ENCODE data around the gene PLSCR1. TPM values are rescaled to one million over a fixed set of nuclear protein-coding genes. Genes with fewer than 3 reads are reported as not detected.

PLSCR1 gene
- total and polyA plus RNA-seq, 7 donors = 59.3 to 194 (median 112) TPM

DNA sequence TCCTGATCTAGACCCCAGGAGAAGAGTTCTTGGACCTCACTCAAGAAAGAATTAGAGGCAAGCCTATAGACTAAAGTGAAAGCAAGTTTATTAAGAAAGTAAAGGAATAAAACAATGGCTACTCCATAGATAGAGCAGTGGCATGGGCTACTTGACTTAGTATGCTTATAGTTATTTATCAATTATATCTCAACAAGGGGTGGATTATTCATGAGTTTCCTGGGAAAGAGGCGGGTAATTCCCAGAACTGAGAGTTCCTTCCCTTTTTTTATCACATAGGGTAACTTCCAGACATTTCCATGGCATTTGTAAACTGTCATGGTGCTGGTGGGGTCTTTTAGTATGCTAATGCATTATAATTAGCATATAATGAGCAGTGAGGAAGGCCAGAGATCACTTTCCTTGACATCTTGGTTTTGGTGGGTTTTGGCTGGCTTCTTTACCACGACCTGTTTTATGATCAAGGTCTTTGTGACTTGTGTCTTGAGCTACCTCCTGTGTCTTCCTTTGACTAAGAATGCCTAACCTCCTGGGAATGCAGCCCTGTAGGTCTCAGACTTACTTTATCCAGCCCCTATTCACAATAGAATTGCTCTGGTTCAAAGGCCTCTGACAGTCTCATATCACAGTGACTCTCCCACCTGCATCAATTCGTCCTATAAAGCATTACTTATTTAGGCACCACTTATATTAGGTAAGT, 39.8 kb downstream of the PLSCR1 start:
- Histone ChIP-seq H3K4me3 (no peak overlapping the region), H3K27ac (no peak overlapping the region), H3K9me3 (no peaks in the 10 kb centered on the region), H3K27me3 (no peaks in the 10 kb centered on the region), H3K36me3 (no peaks in the 10 kb centered on the region), H3K4me1 (peaks cover 0 to 4% (median 0%) of the 10 kb centered on the region in 4 donors)
- WGBS, 2 donors = 57 to 60% methylated on average over 3 of the region's 3 CpGs
- no peak for TF ChIP-seq POLR2AphosphoS5 (IDR thresholded peaks at IDR 0.05)
- TF ChIP-seq, protein P1, sequence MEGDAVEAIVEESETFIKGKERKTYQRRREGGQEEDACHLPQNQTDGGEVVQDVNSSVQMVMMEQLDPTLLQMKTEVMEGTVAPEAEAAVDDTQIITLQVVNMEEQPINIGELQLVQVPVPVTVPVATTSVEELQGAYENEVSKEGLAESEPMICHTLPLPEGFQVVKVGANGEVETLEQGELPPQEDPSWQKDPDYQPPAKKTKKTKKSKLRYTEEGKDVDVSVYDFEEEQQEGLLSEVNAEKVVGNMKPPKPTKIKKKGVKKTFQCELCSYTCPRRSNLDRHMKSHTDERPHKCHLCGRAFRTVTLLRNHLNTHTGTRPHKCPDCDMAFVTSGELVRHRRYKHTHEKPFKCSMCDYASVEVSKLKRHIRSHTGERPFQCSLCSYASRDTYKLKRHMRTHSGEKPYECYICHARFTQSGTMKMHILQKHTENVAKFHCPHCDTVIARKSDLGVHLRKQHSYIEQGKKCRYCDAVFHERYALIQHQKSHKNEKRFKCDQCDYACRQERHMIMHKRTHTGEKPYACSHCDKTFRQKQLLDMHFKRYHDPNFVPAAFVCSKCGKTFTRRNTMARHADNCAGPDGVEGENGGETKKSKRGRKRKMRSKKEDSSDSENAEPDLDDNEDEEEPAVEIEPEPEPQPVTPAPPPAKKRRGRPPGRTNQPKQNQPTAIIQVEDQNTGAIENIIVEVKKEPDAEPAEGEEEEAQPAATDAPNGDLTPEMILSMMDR (IDR thresholded peaks at IDR 0.05) = no peak
- no peak for TF ChIP-seq EP300 (IDR thresholded peaks at IDR 0.05)
- TF ChIP-seq POLR2A (IDR thresholded peaks at IDR 0.05) = no peak
- DNase-seq = no peak
- intact Hi-C loops (cut with DNase I) = no loop called here

DNA sequence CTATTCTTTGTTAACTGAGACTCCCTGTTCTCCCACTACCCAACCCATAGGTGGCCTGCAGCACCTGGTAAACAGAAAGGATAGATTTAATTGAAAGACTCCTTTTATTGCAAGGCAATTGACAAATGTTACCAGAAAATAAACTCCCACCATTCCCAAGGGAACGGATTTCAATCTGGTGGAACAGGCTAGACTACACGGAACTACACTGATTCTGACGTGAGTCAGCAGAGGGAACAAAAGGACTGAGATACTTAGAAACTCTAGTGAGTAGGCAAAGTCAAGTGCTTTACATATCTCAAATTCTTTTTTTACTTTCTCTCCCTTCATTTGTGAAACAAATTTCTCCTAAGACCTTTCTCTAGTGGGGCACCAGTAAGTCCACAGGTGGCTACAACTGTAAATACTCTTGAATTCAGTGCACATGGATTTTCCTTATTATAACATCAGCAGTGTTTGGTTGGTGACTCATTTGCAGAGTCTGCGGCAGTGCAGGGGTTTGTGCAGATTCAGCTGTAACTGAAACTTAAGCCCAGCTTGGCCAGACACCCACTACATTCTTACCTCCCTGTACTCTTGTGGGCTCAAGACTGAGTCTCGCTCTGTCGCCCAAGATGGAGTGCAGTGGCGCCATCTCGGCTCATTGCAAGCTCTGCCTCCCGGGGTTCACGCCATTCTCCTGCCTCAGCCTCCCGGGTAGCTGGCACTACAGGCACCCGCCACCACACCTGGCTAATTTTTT, 40.8 kb downstream of the PLSCR1 start:
- Histone ChIP-seq H3K9me3 (no peaks in the 10 kb centered on the region), H3K27ac (no peak overlapping the region), H3K4me1 (peaks cover 0 to 4% (median 0%) of the 10 kb centered on the region in 4 donors), H3K4me3 (no peak overlapping the region), H3K27me3 (no peaks in the 10 kb centered on the region), H3K36me3 (no peaks in the 10 kb centered on the region)
- TF ChIP-seq POLR2AphosphoS5 (IDR thresholded peaks at IDR 0.05) (no peak), EP300 (IDR thresholded peaks at IDR 0.05) (no peak), POLR2A (IDR thresholded peaks at IDR 0.05) (no peak)
- TF ChIP-seq, protein P1 (IDR thresholded peaks at IDR 0.05) = no peak
- intact Hi-C loops (cut with DNase I) = no loop called here
- WGBS, 2 donors = 63 to 78% methylated on average over 12 of the region's 12 CpGs
- no peak for DNase-seq

DNA sequence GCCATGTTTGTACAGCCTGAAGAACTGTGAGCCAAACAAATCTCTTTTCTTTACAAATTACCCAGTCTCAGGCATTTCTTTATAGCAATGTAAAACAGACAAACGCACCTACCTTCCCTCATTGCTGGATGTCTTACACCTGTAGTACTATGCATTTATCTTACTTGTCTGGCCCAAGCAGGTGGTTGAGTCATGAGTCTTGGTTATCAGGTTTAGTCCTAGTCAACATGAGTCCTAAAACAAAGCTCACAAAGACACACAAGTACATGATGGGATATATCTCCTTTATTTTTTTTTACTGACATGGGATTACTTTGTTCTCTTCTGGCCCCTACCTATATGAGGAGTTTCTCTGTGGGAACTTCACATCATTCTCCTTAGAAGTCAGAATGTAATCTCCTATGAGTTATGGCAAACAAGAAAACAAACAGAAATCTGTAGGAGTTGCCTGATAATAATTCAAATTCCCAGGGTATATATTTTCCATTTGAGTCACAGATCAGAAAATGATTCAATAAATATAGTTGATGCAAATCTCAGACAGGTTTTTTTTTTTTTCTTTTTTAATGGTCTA, 41.4 kb downstream of the PLSCR1 start:
- H3K4me1 ChIP-seq = peaks cover 0 to 4% (median 0%) of the 10 kb centered on the region in 4 donors
- H3K36me3 ChIP-seq = no peaks in the 10 kb centered on the region
- WGBS, 2 donors = 24 to 73% methylated on average over 1 of the region's 1 CpG
- intact Hi-C loops (cut with DNase I) = no loop called here
- no peak overlapping the region for H3K4me3 ChIP-seq
- H3K27ac ChIP-seq = no peak overlapping the region
- TF ChIP-seq POLR2A (IDR thresholded peaks at IDR 0.05) = no peak
- no peak for TF ChIP-seq EP300 (IDR thresholded peaks at IDR 0.05)
- TF ChIP-seq, protein P1 (IDR thresholded peaks at IDR 0.05) = no peak
- no peak for TF ChIP-seq POLR2AphosphoS5 (IDR thresholded peaks at IDR 0.05)
- H3K27me3 ChIP-seq = no peaks in the 10 kb centered on the region
- no peaks in the 10 kb centered on the region for H3K9me3 ChIP-seq
- DNase-seq = no peak

DNA sequence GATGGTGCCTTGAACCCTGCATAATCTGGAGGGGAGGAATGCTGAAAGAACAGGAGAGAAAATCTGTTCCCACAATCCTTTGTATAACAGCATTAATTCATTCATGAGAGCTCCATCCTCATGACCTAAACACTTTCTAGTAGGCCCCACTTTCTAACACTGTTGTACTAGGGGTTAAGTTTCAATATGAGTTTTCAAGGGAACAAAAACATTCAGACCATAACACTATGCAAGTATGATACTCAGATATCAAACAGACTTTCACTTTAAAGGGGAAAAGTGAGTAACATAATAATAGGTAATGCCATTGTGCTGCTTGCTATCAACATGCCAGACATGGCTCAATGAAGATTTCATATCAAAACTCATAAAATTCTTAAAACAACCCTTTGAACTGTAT, 42.7 kb downstream of the PLSCR1 start:
- H3K27ac ChIP-seq = no peak overlapping the region
- no peaks in the 10 kb centered on the region for H3K27me3 ChIP-seq
- peaks cover 0 to 4% (median 0%) of the 10 kb centered on the region in 4 donors for H3K4me1 ChIP-seq
- intact Hi-C loops (cut with DNase I) = no loop called here
- DNase-seq = no peak
- no peak overlapping the region for H3K4me3 ChIP-seq
- no peaks in the 10 kb centered on the region for H3K36me3 ChIP-seq
- no peak for TF ChIP-seq EP300 (IDR thresholded peaks at IDR 0.05)
- TF ChIP-seq POLR2AphosphoS5 (IDR thresholded peaks at IDR 0.05) = no peak
- TF ChIP-seq, protein P1 (IDR thresholded peaks at IDR 0.05) = no peak
- TF ChIP-seq POLR2A (IDR thresholded peaks at IDR 0.05) = no peak
- no peaks in the 10 kb centered on the region for H3K9me3 ChIP-seq

All from sigmoid colon (tissue), 7 donors.